HepG2 (cell line): ENCODE results near the gene MRGPRF. TPM values are rescaled to one million over a fixed set of nuclear protein-coding genes. Genes with fewer than 3 reads are reported as not detected.
A peak's percentile ranks its signal among the peaks of the same experiment; 100 is the strongest.

Experiments
- ATAC-seq: fragments of 200-7000 bp; cut with Tn5 transposase; 3 replicates; pipeline ENCODE4 v1.9.1; 2020; ENCODE audit warnings: mild to moderate bottlenecking, moderate library complexity
- BruUV-seq: library from RNA; stranded (reverse); fragments of 400-500 nt; replicated peaks from 2 replicates; lab custom pipeline; 2021; lab: Mats Ljungman, UMichigan
- CTCF ChIA-PET: fragments of 300-600 bp; formaldehyde crosslinking; extraction: SDS; loops from one replicate; lab custom pipeline; 2021; ENCODE audit warnings: low total read pairs, inconsistent platforms, low intra/inter-chr PET ratio; lab: Yijun Ruan, JAX
- POLR2A ChIA-PET: fragments of 350-600 bp; sonication (Branson Sonifier 250); formaldehyde crosslinking; loops from one replicate; lab custom pipeline; 2020; ENCODE audit warnings: antibody characterized with exemption, inconsistent platforms; lab: Yijun Ruan, JAX
- DNase-seq: peaks from one replicate; pipeline ENCODE4 v3.0.0-alpha.2; 2015; ENCODE audit warnings: low spot score
- FAIRE-seq: peaks from 3 replicates; lab custom pipeline; 2011; peaks lifted over from hg19 to GRCh38; lab: Jason Lieb, UNC
- H2AFZ ChIP-seq: one replicate; pipeline ENCODE4 v1.6.1; 2011; ENCODE audit warnings: low read length, inconsistent platforms
- H3K27ac ChIP-seq: fragments of 300-600 bp; 3 replicates; pipeline ENCODE4 v1.8.0; 2011; ENCODE audit warnings: mixed run types, mild to moderate bottlenecking, mixed read lengths, low read length, inconsistent platforms; ENCODE audit not compliant: insufficient read depth; ENCODE audit errors: extremely low read length
- H3K27me3 ChIP-seq, 2 experiments: fragments of 200-600 bp in 1 of 2; 2 replicates in 1 of 2; 3 replicates in 1 of 2; pipeline versions ENCODE4 v1.6.0 to v1.8.0; 2011; ENCODE audit warnings: low read length in 2 of 2, mild to moderate bottlenecking in 2 of 2, moderate library complexity in 2 of 2, inconsistent platforms in 1 of 2; ENCODE audit not compliant: insufficient read depth in 2 of 2, control insufficient read depth in 1 of 2
- H3K36me3 ChIP-seq, 2 experiments: fragments of 200-600 bp in 1 of 2; replicated peaks in 1 of 2; 2 replicates in 1 of 2; 3 replicates in 1 of 2; pipeline versions ENCODE4 v1.5.1 to v1.8.0; 2011; ENCODE audit warnings: low read length in 2 of 2, inconsistent platforms in 1 of 2; ENCODE audit not compliant: insufficient read depth in 2 of 2, control insufficient read depth in 1 of 2
- H3K4me1 ChIP-seq: 2 replicates; pipeline ENCODE4 v1.5.1; 2012; ENCODE audit warnings: low read length, inconsistent platforms; ENCODE audit not compliant: insufficient read depth
- H3K4me2 ChIP-seq: 2 replicates; pipeline ENCODE4 v1.6.0; 2011; ENCODE audit warnings: low read depth, low read length, inconsistent platforms
- H3K4me3 ChIP-seq, 3 experiments: fragments of 200-600 bp in 1 of 3; sonication (generic), shearing (Covaris generic) in 1 of 3; replicated peaks in 1 of 3; 2 replicates each; pipeline ENCODE4 v1.5.1; 2011 to 2016; ENCODE audit warnings: low read length in 3 of 3, inconsistent platforms in 2 of 3, low read depth in 2 of 3, mild to moderate bottlenecking in 2 of 3, control low read depth in 1 of 3, mixed read lengths in 1 of 3; ENCODE audit not compliant: insufficient read depth in 1 of 3
- H3K79me2 ChIP-seq: one replicate; pipeline ENCODE4 v1.6.1; 2011; ENCODE audit warnings: low read length, inconsistent platforms; ENCODE audit not compliant: insufficient read depth
- H3K9ac ChIP-seq: 2 replicates; pipeline ENCODE4 v1.6.0; 2011; ENCODE audit warnings: mild to moderate bottlenecking, low read depth, low read length, inconsistent platforms; ENCODE audit not compliant: insufficient read depth
- H3K9me3 ChIP-seq: 2 replicates; pipeline ENCODE4 v1.5.1; 2012; ENCODE audit warnings: mild to moderate bottlenecking, low read length
- H4K20me1 ChIP-seq: 2 replicates; pipeline ENCODE4 v1.6.0; 2011; ENCODE audit warnings: inconsistent platforms, mild to moderate bottlenecking, low read length, moderate library complexity; ENCODE audit not compliant: insufficient read depth
- ARNT ChIP-seq: fragments of 450-650 bp; IDR thresholded peaks from 2 replicates; pipeline ENCODE4 v1.6.1; 2017
- CEBPG ChIP-seq: IDR thresholded peaks from 2 replicates; pipeline ENCODE4 v1.6.1; 2016
- CREB1 ChIP-seq, 2 experiments: fragments of 450-650 bp in 1 of 2; IDR thresholded peaks; 2 replicates each; pipeline ENCODE4 v1.6.1; 2016 to 2017; ENCODE audit warnings: control low read depth in 1 of 2, mild to moderate bottlenecking in 1 of 2, missing compliant biosample characterization in 1 of 2, missing genetic modification characterization in 1 of 2
- FOXP1 ChIP-seq, 2 experiments: fragments of 450-650 bp in 1 of 2; IDR thresholded peaks; 2 replicates each; pipeline ENCODE4 v1.6.1; 2017 to 2018; ENCODE audit warnings: antibody characterized with exemption in 1 of 2
- KLF15 ChIP-seq: sonication (generic); formaldehyde crosslinking; IDR thresholded peaks from 2 replicates; pipeline ENCODE4 v1.8.1; 2023; ENCODE audit warnings: borderline replicate concordance, mild to moderate bottlenecking, inconsistent platforms, missing genetic modification reagents, mixed read lengths
- TCF7 ChIP-seq: sonication (generic); IDR thresholded peaks from 2 replicates; pipeline ENCODE4 v1.6.1; 2016; ENCODE audit warnings: antibody characterized with exemption, low read depth
- ZNF280D ChIP-seq: sonication (generic); formaldehyde crosslinking; IDR thresholded peaks from 2 replicates; pipeline ENCODE4 v1.5.1; 2020; ENCODE audit warnings: mild to moderate bottlenecking, missing genetic modification reagents
- ZNF563 ChIP-seq: sonication (generic); formaldehyde crosslinking; IDR thresholded peaks from 2 replicates; pipeline ENCODE4 v1.8.0; 2022; ENCODE audit warnings: mild to moderate bottlenecking, moderate library complexity, missing genetic modification reagents
- ZNF883 ChIP-seq: sonication (generic); formaldehyde crosslinking; IDR thresholded peaks from 2 replicates; pipeline ENCODE4 v1.5.1; 2020; ENCODE audit warnings: mild to moderate bottlenecking, missing genetic modification reagents; ENCODE audit errors: not compliant biosample characterization
- WGBS: methylation state at CpG from one replicate; pipeline ENCODE4 v1.1.6; 2017; ENCODE audit warnings: low lambda C conversion rate; 5-methylcytosine and 5-hydroxymethylcytosine counted together
- in situ Hi-C: cut with HindIII; loops from 2 replicates; pipeline ENCODE4 v1.10.0; 2017; ENCODE audit warnings: low pct_unique_long_range_greater_than_20kb; ENCODE audit not compliant: extremely low pct_ligation_motif_present
- intact Hi-C: fragments of 100-400 bp; cut with micrococcal nuclease; formaldehyde crosslinking; loops from one replicate; pipeline ENCODE4 v1.10.0; 2022; ENCODE audit not compliant: unreplicated experiment
- polyA plus RNA-seq, 8 experiments: library from polyadenylated mRNA; depleted of rRNA in 3 of 8; stranded (reverse) in 7 of 8; unstranded in 1 of 8; fragments of >200 nt; fragmentation: Illumina TruSeq in 4 of 8; extraction: Trizol in 4 of 8; gene quantifications; 2 replicates each; pipeline versions ENCODE4 v1.2.1 to v1.2.3, GENCODE V29; 2011 to 2016; ENCODE audit warnings: low read depth in 4 of 8, missing spikeins in 1 of 8, mixed read lengths in 1 of 8; ENCODE audit not compliant: insufficient read depth in 1 of 8
- total RNA-seq, 5 experiments: library from RNA; depleted of rRNA; stranded (reverse); fragments of >200 nt; fragmentation: Illumina TruSeq; extraction: Trizol; gene quantifications; 2 replicates each; pipeline ENCODE4 v1.2.3, GENCODE V29; 2016; ENCODE audit warnings: low read depth in 1 of 5
- TF ChIP-seq, protein P1 (sequence below): IDR thresholded peaks from 2 replicates; pipeline ENCODE4 v1.6.1; 2016
- TF ChIP-seq, protein P2 (sequence below): IDR thresholded peaks from 2 replicates; pipeline ENCODE4 v1.6.1; 2016; ENCODE audit warnings: low read depth

The MRGPRF gene
- total and polyA plus RNA-seq, 2 of the 13 experiments (the other 11 are each of a cell fraction or from before 2014, with no cell fraction given) = not detected

DNA sequence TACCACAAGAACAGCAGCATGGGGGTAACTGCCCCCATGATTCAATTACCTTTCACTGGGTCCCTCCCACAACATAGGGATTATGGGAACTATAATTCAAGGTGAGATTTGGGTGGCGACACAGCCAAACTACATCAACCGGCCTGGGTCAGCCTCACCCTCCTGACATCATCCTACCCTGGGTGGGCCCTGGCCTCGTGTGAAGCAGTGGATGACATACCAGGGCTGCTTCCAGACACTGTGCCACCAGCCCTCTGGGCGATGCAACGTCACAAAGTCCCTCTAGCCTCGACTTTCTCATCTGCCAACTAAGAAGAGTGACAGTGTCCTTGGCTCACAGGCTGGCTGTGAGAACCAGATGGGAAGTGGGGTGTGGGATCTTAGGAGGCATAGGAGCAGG lies 27.0 kb upstream of the MRGPRF start:
- POLR2A ChIA-PET = no interaction called here
- H3K27me3 ChIP-seq = peaks cover 1 to 7% of the 10 kb centered on the region in 2 experiments; a peak in 1 of 5 replicates
- in situ Hi-C loops = no loop called here
- H3K4me3 ChIP-seq = no peak overlapping the region
- TF ChIP-seq TCF7 (no peak), CREB1 (IDR thresholded peaks at IDR 0.05) (0 out of 2 replicates have a peak, but pooled peaks have one; percentile 4), CREB1 (CRISPR knock-in tag; IDR thresholded peaks at IDR 0.05) (no peak)
- TF ChIP-seq, protein P1, sequence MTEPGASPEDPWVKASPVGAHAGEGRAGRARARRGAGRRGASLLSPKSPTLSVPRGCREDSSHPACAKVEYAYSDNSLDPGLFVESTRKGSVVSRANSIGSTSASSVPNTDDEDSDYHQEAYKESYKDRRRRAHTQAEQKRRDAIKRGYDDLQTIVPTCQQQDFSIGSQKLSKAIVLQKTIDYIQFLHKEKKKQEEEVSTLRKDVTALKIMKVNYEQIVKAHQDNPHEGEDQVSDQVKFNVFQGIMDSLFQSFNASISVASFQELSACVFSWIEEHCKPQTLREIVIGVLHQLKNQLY = no peak
- TF ChIP-seq, all 625 proteins: peak for 1
- Histone ChIP-seq H3K36me3 (no peaks in the 10 kb centered on the region), H2AFZ (no peak overlapping the region), H3K4me1 (peaks cover 7% of the 10 kb centered on the region; the same call in 1 of the 2 replicates), H3K9ac (no peak overlapping the region), H3K27ac (no peak overlapping the region), H3K79me2 (no peaks in the 10 kb centered on the region), H3K4me2 (no peak overlapping the region), H3K9me3 (no peaks in the 10 kb centered on the region), H4K20me1 (no peaks in the 10 kb centered on the region)
- intact Hi-C loops = no loop called here
- ATAC-seq (no peak), FAIRE-seq (no peak), DNase-seq (no peak)
- no TSS peak for BruUV-seq
- CTCF ChIA-PET = no interaction called here
- WGBS = 22% methylated on average over 4 of the region's 6 CpGs

GRCh38 chr11:69039501-69039900 lies 26.5 kb upstream of the MRGPRF start:
- H3K9ac ChIP-seq = no peak overlapping the region
- H3K4me3 ChIP-seq = no peak overlapping the region
- H4K20me1 ChIP-seq = no peaks in the 10 kb centered on the region
- DNase-seq (no peak), FAIRE-seq (no peak), ATAC-seq (no peak)
- no peaks in the 10 kb centered on the region for H3K9me3 ChIP-seq
- H2AFZ ChIP-seq = no peak overlapping the region
- intact Hi-C loops (no loop called here), in situ Hi-C loops (no loop called here)
- peaks cover 1 to 8% of the 10 kb centered on the region in 2 experiments; a peak in 1 of 5 replicates for H3K27me3 ChIP-seq
- no peak overlapping the region for H3K27ac ChIP-seq
- POLR2A ChIA-PET = no interaction called here
- CTCF ChIA-PET = no interaction called here
- no peaks in the 10 kb centered on the region for H3K79me2 ChIP-seq
- no peaks in the 10 kb centered on the region for H3K36me3 ChIP-seq
- H3K4me2 ChIP-seq = no peak overlapping the region
- WGBS = 73% methylated on average over 1 of the region's 1 CpG
- no TSS peak for BruUV-seq
- peaks cover 2% of the 10 kb centered on the region; the same call in 1 of the 2 replicates for H3K4me1 ChIP-seq
- no peak for TF ChIP-seq ZNF280D
- TF ChIP-seq ZNF563 (CRISPR knock-in tag) = no peak
- no peak for TF ChIP-seq KLF15 (CRISPR knock-in tag)
- TF ChIP-seq ARNT = no peak
- no peak for TF ChIP-seq CEBPG (CRISPR knock-in tag)
- no peak for TF ChIP-seq ZNF883
- TF ChIP-seq, protein P2, sequence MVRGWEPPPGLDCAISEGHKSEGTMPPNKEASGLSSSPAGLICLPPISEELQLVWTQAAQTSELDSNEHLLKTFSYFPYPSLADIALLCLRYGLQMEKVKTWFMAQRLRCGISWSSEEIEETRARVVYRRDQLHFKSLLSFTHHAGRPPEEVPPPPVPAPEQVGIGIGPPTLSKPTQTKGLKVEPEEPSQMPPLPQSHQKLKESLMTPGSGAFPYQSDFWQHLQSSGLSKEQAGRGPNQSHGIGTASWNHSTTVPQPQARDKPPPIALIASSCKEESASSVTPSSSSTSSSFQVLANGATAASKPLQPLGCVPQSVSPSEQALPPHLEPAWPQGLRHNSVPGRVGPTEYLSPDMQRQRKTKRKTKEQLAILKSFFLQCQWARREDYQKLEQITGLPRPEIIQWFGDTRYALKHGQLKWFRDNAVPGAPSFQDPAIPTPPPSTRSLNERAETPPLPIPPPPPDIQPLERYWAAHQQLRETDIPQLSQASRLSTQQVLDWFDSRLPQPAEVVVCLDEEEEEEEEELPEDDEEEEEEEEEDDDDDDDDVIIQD (CRISPR knock-in tag) = no peak
- TF ChIP-seq FOXP1 (IDR thresholded peaks at IDR 0.05) = no peak
- TF ChIP-seq FOXP1 (CRISPR knock-in tag; IDR thresholded peaks at IDR 0.05) = no peak
